HEK293 (cell line): ENCODE results near the gene SNHG17.

Experiments
- GLI4 ChIP-seq: fragments of 450-650 bp; formaldehyde crosslinking; IDR thresholded peaks from 2 replicates; pipeline ENCODE4 v1.5.1; 2016; ENCODE audit warnings: missing biosample characterization, missing genetic modification characterization
- INSM2 ChIP-seq: fragments of 450-650 bp; formaldehyde crosslinking; IDR thresholded peaks from 2 replicates; pipeline ENCODE4 v1.5.1; 2016; ENCODE audit warnings: missing biosample characterization, missing genetic modification characterization
- MEIS1 ChIP-seq: sonication (generic); formaldehyde crosslinking; IDR thresholded peaks from 2 replicates; pipeline ENCODE4 v1.8.1; 2022; ENCODE audit warnings: missing genetic modification reagents, mild to moderate bottlenecking, borderline replicate concordance
- MZF1 ChIP-seq: fragments of 450-650 bp; formaldehyde crosslinking; IDR thresholded peaks from 2 replicates; pipeline ENCODE4 v1.5.1; 2017; ENCODE audit warnings: missing biosample characterization, missing genetic modification characterization, borderline replicate concordance
- SP7 ChIP-seq: fragments of 450-650 bp; formaldehyde crosslinking; IDR thresholded peaks from 2 replicates; pipeline ENCODE4 v1.5.1; 2016; ENCODE audit warnings: missing biosample characterization, missing genetic modification characterization
- ZBTB17 ChIP-seq: fragments of 450-650 bp; formaldehyde crosslinking; IDR thresholded peaks from 2 replicates; pipeline ENCODE4 v1.5.1; 2016; ENCODE audit warnings: missing biosample characterization, missing genetic modification characterization
- ZBTB26 ChIP-seq: fragments of 450-650 bp; formaldehyde crosslinking; optimal IDR thresholded peaks from 2 replicates; pipeline ENCODE3; 2016; ENCODE audit warnings: missing biosample characterization, mild to moderate bottlenecking, missing genetic modification characterization
- ZBTB44 ChIP-seq: fragments of 450-650 bp; IDR thresholded peaks from 2 replicates; pipeline ENCODE4 v1.5.1; 2018; ENCODE audit warnings: missing biosample characterization, mild to moderate bottlenecking, missing genetic modification characterization
- ZBTB6 ChIP-seq: fragments of 450-650 bp; formaldehyde crosslinking; IDR thresholded peaks from 2 replicates; pipeline ENCODE4 v1.5.1; 2017; ENCODE audit warnings: missing biosample characterization, missing genetic modification characterization
- ZNF112 ChIP-seq: fragments of 450-650 bp; formaldehyde crosslinking; IDR thresholded peaks from 2 replicates; pipeline ENCODE4 v1.5.0; 2017; ENCODE audit warnings: missing biosample characterization, missing genetic modification characterization
- ZNF133 ChIP-seq: fragments of 450-650 bp; formaldehyde crosslinking; IDR thresholded peaks from 2 replicates; pipeline ENCODE4 v1.5.1; 2016; ENCODE audit warnings: missing biosample characterization, missing genetic modification characterization
- ZNF138 ChIP-seq: fragments of 450-650 bp; formaldehyde crosslinking; IDR thresholded peaks from 2 replicates; pipeline ENCODE4 v1.5.1; 2016; ENCODE audit warnings: missing biosample characterization, missing genetic modification characterization, borderline replicate concordance
- ZNF169 ChIP-seq: fragments of 450-650 bp; formaldehyde crosslinking; IDR thresholded peaks from 2 replicates; pipeline ENCODE4 v1.5.1; 2016; ENCODE audit warnings: missing biosample characterization, missing genetic modification characterization
- ZNF18 ChIP-seq: fragments of 450-650 bp; formaldehyde crosslinking; IDR thresholded peaks from 2 replicates; pipeline ENCODE4 v1.5.1; 2016; ENCODE audit warnings: missing biosample characterization, missing genetic modification characterization
- ZNF2 ChIP-seq: fragments of 450-650 bp; formaldehyde crosslinking; IDR thresholded peaks from 2 replicates; pipeline ENCODE4 v1.5.1; 2016; ENCODE audit warnings: missing biosample characterization, missing genetic modification characterization
- ZNF202 ChIP-seq: fragments of 450-650 bp; formaldehyde crosslinking; IDR thresholded peaks from 2 replicates; pipeline ENCODE4 v1.5.1; 2016; ENCODE audit warnings: missing biosample characterization, missing genetic modification characterization, borderline replicate concordance
- ZNF214 ChIP-seq: fragments of 450-650 bp; formaldehyde crosslinking; IDR thresholded peaks from 2 replicates; pipeline ENCODE4 v1.5.1; 2017; ENCODE audit warnings: missing biosample characterization, mild to moderate bottlenecking, missing genetic modification characterization, borderline replicate concordance
- ZNF274 ChIP-seq, 2 experiments: fragments of 200-500 bp in 1 of 2; fragments of 450-650 bp in 1 of 2; sonication (Bioruptor generic) in 1 of 2; formaldehyde crosslinking in 1 of 2; IDR thresholded peaks; 2 replicates each; pipeline versions ENCODE4 v1.5.1 to v1.6.1; 2014 to 2016; ENCODE audit warnings: borderline replicate concordance in 1 of 2, inconsistent platforms in 1 of 2, low read length in 1 of 2, missing biosample characterization in 1 of 2, missing genetic modification characterization in 1 of 2
- ZNF280D ChIP-seq: fragments of 450-650 bp; formaldehyde crosslinking; IDR thresholded peaks from 2 replicates; pipeline ENCODE4 v1.5.1; 2016; ENCODE audit warnings: missing biosample characterization, missing genetic modification characterization
- ZNF292 ChIP-seq: fragments of 450-650 bp; formaldehyde crosslinking; IDR thresholded peaks from 2 replicates; pipeline ENCODE4 v1.5.1; 2016; ENCODE audit warnings: low read depth, missing biosample characterization, missing genetic modification characterization, borderline replicate concordance
- ZNF324 ChIP-seq: fragments of 450-650 bp; formaldehyde crosslinking; IDR thresholded peaks from 2 replicates; pipeline ENCODE4 v1.5.1; 2016; ENCODE audit warnings: missing biosample characterization, missing genetic modification characterization
- ZNF501 ChIP-seq: fragments of 450-650 bp; formaldehyde crosslinking; IDR thresholded peaks from 2 replicates; pipeline ENCODE4 v1.5.1; 2016; ENCODE audit warnings: missing biosample characterization, missing genetic modification characterization
- ZNF555 ChIP-seq: fragments of 450-650 bp; formaldehyde crosslinking; conservative IDR thresholded peaks from 2 replicates; pipeline ENCODE4 v1.5.1; 2017; ENCODE audit warnings: missing biosample characterization, mild to moderate bottlenecking, missing genetic modification characterization, inconsistent platforms
- ZNF626 ChIP-seq: fragments of 450-650 bp; sonication (Bioruptor Pico); formaldehyde crosslinking; IDR thresholded peaks from 2 replicates; pipeline ENCODE4 v1.5.1; 2018; ENCODE audit warnings: missing biosample characterization, missing genetic modification characterization, inconsistent platforms
- ZNF654 ChIP-seq: fragments of 450-650 bp; formaldehyde crosslinking; IDR thresholded peaks from 2 replicates; pipeline ENCODE4 v1.5.1; 2016; ENCODE audit warnings: low read depth, missing biosample characterization, missing genetic modification characterization
- ZNF747 ChIP-seq: fragments of 450-650 bp; formaldehyde crosslinking; IDR thresholded peaks from 2 replicates; pipeline ENCODE4 v1.5.1; 2016; ENCODE audit warnings: missing biosample characterization, missing genetic modification characterization
- ZSCAN18 ChIP-seq: fragments of 450-650 bp; formaldehyde crosslinking; IDR thresholded peaks from 2 replicates; pipeline ENCODE4 v1.5.1; 2016; ENCODE audit warnings: missing biosample characterization, missing genetic modification characterization
- ZSCAN23 ChIP-seq: fragments of 450-650 bp; formaldehyde crosslinking; IDR thresholded peaks from 2 replicates; pipeline ENCODE4 v1.5.1; 2016; ENCODE audit warnings: missing biosample characterization, missing genetic modification characterization

The SNHG17 gene

GRCh38 chr20:38460040-38460623 is 25.0 kb upstream of the SNHG17 start (continued):
- TF ChIP-seq ZNF214 (tag by site-specific recombination) (no peak), MEIS1 (CRISPR knock-in tag) (no peak), MZF1 (tag by site-specific recombination) (0 out of 2 replicates have a peak, but pooled peaks have one; percentile 33), ZNF138 (tag by site-specific recombination) (no peak), INSM2 (no peak), ZNF555 (tag by site-specific recombination) (no peak), GLI4 (tag by site-specific recombination) (no peak), ZNF2 (tag by site-specific recombination) (no peak), ZBTB44 (no peak), ZNF626 (tag by site-specific recombination) (no peak), ZNF169 (tag by site-specific recombination) (no peak), ZNF202 (no peak), ZNF501 (tag by site-specific recombination) (no peak), ZNF133 (tag by site-specific recombination) (no peak), ZBTB6 (no peak), ZNF18 (peak; percentile 40; the same call in 1 of the 2 replicates), ZNF747 (tag by site-specific recombination) (no peak), SP7 (peak; percentile 60; the same call in 1 of the 2 replicates), ZNF654 (no peak), ZSCAN23 (tag by site-specific recombination) (no peak), ZBTB26 (tag by site-specific recombination) (no peak), ZNF280D (no peak), ZNF274 (IDR thresholded peaks at IDR 0.05; ENCODE audit: low read length) (no peak), ZNF274 (tag by site-specific recombination; IDR thresholded peaks at IDR 0.05; ENCODE audit: borderline replicate concordance) (no peak), ZNF112 (tag by site-specific recombination) (no peak), ZNF324 (tag by site-specific recombination) (no peak), ZBTB17 (tag by site-specific recombination) (peak; percentile 88), ZNF292 (tag by site-specific recombination) (no peak), ZSCAN18 (tag by site-specific recombination) (no peak)
